ENCODE measurements around the gene NAV2.

Gene NAV2

DNA sequence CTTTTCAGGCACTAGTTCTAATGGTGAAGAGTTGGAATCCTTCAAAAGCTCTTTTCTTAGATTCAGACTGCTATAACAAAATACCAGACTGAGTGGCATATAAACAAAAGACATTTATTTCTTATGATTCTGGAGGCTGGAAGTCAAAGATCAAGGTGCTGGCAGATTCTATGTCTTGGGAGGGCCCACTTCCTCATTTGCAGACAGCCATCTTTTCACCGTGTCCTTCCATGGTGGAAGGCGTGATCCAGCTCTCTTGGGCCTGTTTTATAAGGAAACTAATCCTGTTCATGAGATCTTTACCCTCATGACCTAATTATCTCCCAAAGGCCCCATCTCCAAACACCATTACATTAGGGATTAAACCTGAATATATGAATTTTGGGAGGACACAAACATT lies 124.0 kb downstream of the NAV2 start:
- DNase-seq (ENCODE audit: low read depth): no peak

- DNase-seq (ENCODE audit: low read depth): no peak
Measured at GRCh38 chr11:19838994-19839768, 126.5 kb downstream of the NAV2 start.

DNA sequence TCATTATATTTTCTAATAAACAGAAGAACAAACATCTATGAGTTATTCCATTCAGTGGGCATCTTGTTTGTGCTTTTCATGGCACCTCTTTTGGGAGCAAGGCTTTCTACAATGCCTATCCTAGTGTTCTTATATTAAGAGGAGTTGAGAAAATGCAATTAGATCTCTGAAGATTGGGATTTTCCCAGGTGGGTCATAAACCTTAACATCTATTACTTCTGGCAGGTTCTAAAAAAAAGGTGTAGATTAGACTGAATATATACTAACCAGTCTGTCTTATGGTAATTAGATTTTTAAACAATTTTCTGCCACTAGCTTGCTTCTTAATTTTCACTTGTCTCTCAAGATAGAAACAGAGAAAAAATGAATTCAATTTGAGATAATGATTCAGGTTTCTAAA lies 128.3 kb downstream of the NAV2 start:
- DNase-seq (ENCODE audit: low read depth): no peak

- no peak for DNase-seq (ENCODE audit: low read depth)
Measured at GRCh38 chr11:19842505-19842904, 129.9 kb downstream of the NAV2 start.

GRCh38 chr11:19843079-19843478 lies 130.4 kb downstream of the NAV2 start:
- no peak for DNase-seq (ENCODE audit: low read depth)

GRCh38 chr11:19844012-19844411 lies 131.4 kb downstream of the NAV2 start:
- no peak for DNase-seq (ENCODE audit: low read depth)

- DNase-seq (ENCODE audit: low read depth): no peak
Measured at GRCh38 chr11:19844806-19845205, 132.2 kb downstream of the NAV2 start.

DNA sequence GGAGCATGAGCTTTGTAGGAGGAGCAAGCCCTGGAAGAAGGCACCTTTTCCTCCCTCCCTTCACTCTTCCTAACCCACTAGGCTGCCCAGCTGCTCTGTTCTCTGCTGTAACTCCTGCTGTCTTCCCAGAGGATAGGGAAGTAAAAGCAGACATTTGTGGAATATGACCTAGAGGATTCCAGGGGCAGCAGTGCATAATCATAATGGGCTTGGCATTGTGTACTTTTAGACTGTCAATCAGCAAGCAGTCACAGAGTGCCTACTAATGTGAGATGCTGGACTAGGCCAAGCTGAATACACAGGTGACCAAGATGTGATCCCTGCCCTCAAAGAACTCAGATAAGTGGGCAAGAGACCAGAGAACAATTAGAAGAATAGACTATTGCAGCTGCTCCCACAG lies 133.0 kb downstream of the NAV2 start:
- DNase-seq (ENCODE audit: low read depth): no peak

GRCh38 chr11:19846654-19847305 lies 134.1 kb downstream of the NAV2 start:
- DNase-seq (ENCODE audit: low read depth): peak; percentile 22

GRCh38 chr11:19848219-19848618 lies 135.6 kb downstream of the NAV2 start:
- no peak for DNase-seq (ENCODE audit: low read depth)

GRCh38 chr11:19849107-19849789 lies 136.6 kb downstream of the NAV2 start:
- DNase-seq (ENCODE audit: low read depth): no peak

DNA sequence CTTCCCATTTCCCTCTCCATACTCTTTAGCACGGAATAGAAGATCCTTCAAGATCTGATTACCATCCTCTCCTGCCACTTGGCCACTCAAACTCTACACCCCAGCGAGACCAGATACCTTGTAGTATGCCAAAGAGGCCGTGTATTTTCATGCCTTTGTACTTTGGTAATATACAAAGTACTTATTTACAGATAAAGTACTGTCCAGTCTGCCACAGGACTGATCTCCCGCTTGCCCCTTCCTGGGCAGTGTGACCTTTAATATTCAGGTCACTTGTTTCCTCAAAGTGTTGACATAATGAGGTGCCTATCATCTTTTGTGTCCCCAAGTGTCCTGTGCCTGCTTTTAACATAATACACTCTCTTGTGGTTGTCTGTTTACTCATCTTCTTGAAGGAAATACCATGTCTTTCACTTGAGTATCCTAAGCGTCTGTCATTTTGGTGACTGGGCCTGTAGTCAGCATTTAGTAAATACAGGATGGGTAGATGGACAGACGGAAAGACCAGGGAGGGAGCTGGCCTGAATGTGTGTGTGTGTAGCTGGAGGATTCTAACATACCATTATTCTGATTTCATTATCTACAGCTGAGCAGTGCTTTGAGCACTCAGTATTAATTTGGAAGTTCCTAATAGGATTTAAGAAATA lies 137.4 kb downstream of the NAV2 start:
- no peak for DNase-seq (ENCODE audit: low read depth)

- no peak for DNase-seq (ENCODE audit: low read depth)
Measured at GRCh38 chr11:19852288-19852687, 139.7 kb downstream of the NAV2 start.

DNA sequence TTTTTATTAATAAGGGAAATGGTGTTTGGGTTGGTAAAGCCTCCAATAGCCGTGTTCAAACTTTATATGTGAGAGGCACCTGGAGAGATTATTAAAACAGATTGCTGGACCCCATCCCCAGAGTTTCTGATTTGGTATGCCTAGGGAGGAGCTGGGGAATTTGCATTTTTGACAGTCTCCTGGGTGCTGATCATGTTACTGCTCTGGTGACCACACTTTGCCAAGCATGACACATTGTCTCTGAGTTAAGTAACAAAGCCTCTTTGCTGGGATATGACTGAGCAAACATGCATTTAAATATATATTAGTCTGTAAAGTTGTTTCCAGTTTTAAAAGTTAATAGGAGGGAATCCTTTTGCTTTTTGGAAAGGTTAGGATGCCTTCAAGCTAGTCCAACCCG lies 140.4 kb downstream of the NAV2 start:
- peak; percentile 35 for DNase-seq (ENCODE audit: low read depth)

DNA sequence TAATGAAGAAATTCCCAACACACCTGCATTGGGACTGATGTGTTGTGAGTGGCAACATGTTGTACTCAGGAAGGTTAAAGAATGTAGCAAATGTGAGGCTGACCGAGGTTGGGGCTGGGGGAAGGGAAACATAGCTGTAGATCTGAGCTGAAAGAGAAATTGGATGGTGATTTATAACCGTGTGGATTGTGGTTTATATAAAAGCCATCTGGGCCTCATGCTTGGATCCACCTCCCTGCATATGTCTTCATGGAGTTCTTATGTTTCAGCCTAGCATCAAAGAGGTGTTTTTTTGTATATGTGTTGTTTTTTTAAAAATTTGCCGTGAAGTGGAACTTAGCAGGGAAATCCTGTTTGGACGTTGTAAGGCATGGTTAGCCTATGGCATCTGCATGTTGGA lies 141.3 kb downstream of the NAV2 start:
- DNase-seq (ENCODE audit: low read depth): no peak

GRCh38 chr11:19861171-19861570 lies 148.5 kb downstream of the NAV2 start:
- no peak for DNase-seq (ENCODE audit: low read depth)

GRCh38 chr11:19862091-19862490 lies 149.5 kb downstream of the NAV2 start:
- DNase-seq (ENCODE audit: low read depth): no peak

- DNase-seq (ENCODE audit: low read depth): no peak
Measured at GRCh38 chr11:19864141-19865140, 151.8 kb downstream of the NAV2 start.

DNA sequence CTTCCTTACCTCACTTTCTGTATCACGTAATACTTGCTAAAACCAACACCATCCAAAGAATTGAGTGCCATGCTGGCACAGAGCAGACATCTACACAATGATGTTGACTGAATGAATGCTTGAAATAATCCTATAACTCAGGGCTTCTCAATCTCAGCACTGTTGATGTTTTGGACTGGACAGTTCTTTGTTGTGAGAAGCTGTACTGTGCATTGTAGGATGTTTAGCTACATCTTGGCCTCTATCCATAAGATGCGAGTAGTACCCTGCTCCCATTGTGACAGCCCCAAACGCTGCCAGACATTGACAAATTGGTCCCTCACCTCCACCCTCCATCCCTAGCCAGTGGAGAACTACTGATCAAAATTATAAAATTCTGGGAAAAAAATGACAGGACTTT lies 153.4 kb downstream of the NAV2 start:
- no peak for DNase-seq (ENCODE audit: low read depth)

DNA sequence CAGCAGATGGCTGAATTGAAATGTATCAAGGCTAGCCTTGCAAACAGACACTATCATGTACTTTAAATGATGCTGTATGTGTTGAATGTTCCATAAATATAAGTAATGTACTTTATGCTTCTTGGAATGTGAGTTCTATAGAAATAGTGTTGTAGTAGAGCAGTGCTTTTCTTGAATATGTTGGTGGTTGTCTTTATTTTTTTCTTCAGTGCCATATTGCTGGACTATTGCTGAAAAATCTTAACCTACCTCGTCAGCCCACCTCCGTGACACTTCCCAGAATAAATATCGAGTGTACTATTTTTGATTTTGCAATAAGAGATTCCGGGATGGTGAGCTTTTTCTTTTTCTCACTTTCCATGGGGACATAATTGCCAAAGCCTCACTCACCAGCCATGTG lies 153.9 kb downstream of the NAV2 start:
- no peak for DNase-seq (ENCODE audit: low read depth)

GRCh38 chr11:19867064-19867463 lies 154.4 kb downstream of the NAV2 start:
- no peak for DNase-seq (ENCODE audit: low read depth)
